Progenitor cell of endocrine pancreas (in vitro differentiated cells): ENCODE measurements around the gene TRIM56. TPM values are rescaled to one million over a fixed set of nuclear protein-coding genes. Genes with fewer than 3 reads are reported as not detected.
"Not testable (repeated sequence)": the region's sequence is repeated elsewhere in the genome, so short reads cannot be mapped to it uniquely, and the experiment has no call there.

ENCODE experiments used
- DNase-seq: peaks from one replicate; pipeline ENCODE4 v3.0.0; 2021; ENCODE audit warnings: low spot score; ENCODE audit not compliant: unreplicated experiment
- H3K27ac Mint-ChIP-seq: 2 replicates; pipeline ENCODE4 v1.8.0; 2021; ENCODE audit warnings: mild to moderate bottlenecking, moderate library complexity, mixed read lengths
- H3K27me3 Mint-ChIP-seq: 2 replicates; pipeline ENCODE4 v1.8.0; 2021; ENCODE audit warnings: mixed read lengths
- H3K36me3 Mint-ChIP-seq: 2 replicates; pipeline ENCODE4 v1.8.0; 2022; ENCODE audit warnings: mixed read lengths; ENCODE audit not compliant: insufficient read depth
- H3K4me1 Mint-ChIP-seq: 2 replicates; pipeline ENCODE4 v1.8.0; 2021; ENCODE audit warnings: low read depth, mixed read lengths
- H3K4me3 Mint-ChIP-seq: 2 replicates; pipeline ENCODE4 v1.8.0; 2021; ENCODE audit warnings: low read depth, mild to moderate bottlenecking, moderate library complexity, mixed read lengths
- H3K9me3 Mint-ChIP-seq: 2 replicates; pipeline ENCODE4 v1.8.0; 2021; ENCODE audit warnings: low read depth, mixed read lengths
- long read RNA-seq: library from polyadenylated mRNA; unstranded; transcript quantifications from one replicate; pipeline ENCODE4 v2.0.0, GENCODE V29; 2020
- total RNA-seq: library from RNA; stranded (reverse); gene quantifications from 2 replicates; pipeline ENCODE4 v1.2.1, GENCODE V29; 2021
- TF ChIP-seq, protein P1 (sequence below): fragments of 200-600 bp; sonication (generic); IDR thresholded peaks from one replicate; pipeline ENCODE4 v1.5.0; 2021; ENCODE audit warnings: antibody characterized with exemption, mild to moderate bottlenecking; ENCODE audit not compliant: unreplicated experiment

The TRIM56 gene, protein sequence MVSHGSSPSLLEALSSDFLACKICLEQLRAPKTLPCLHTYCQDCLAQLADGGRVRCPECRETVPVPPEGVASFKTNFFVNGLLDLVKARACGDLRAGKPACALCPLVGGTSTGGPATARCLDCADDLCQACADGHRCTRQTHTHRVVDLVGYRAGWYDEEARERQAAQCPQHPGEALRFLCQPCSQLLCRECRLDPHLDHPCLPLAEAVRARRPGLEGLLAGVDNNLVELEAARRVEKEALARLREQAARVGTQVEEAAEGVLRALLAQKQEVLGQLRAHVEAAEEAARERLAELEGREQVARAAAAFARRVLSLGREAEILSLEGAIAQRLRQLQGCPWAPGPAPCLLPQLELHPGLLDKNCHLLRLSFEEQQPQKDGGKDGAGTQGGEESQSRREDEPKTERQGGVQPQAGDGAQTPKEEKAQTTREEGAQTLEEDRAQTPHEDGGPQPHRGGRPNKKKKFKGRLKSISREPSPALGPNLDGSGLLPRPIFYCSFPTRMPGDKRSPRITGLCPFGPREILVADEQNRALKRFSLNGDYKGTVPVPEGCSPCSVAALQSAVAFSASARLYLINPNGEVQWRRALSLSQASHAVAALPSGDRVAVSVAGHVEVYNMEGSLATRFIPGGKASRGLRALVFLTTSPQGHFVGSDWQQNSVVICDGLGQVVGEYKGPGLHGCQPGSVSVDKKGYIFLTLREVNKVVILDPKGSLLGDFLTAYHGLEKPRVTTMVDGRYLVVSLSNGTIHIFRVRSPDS
- total RNA-seq = 19.3 and 22.0 TPM in 2 replicates
- long read RNA-seq, partial matches to known transcripts = 0 of 8 reads
- long read RNA-seq, other reads (novel, unspliced or antisense) = 8 of 8 reads

DNA sequence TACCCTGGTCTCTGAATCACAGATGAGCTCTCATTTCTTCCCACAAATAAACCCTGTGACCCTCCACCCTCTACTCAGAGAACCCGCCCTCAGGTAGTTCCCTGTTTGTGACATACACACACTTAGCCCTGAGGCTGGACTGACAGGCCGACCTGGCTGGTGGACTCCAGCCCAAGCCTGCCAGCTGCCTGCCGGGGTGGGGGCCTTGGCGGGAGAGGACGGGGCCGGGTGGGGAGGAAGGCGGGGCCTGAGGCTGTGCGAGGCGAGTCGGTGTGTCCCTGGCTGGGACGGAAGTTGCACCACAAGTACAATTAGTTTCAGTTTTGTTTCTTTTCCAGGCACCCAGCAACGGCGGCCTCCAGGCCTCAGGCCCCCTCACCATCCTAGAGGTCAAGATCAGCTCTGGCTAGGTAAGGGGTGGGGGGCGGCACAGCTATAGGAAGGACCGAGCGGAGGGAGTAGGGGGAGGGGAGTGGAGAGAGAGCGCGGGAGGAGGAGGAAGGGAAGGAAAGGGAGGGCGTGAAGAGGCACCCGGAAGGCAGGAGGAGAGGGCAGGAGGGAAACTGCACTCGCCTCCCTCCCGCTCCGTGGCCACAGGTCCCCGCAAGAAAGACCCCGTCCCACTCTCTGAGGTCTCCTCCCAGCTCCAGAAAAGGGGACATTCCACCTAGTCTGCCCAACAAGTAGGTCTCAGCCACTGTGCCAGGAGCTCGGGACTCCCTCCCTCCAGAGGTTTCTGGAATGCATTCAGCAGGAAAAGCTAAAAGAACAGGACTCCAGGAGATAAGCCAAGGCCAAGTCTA lies at the start of gene TRIM56:
Gene TRIM56 (plus strand): TSS at position 320 of the 803 bp plus-strand sequence. CDS start 1,832 bp downstream, outside the sequence.
- Mint-ChIP-seq H3K4me3 (peak within 1 kb of the TSS; percentile 86), H3K9me3 (no peaks in the 10 kb centered on the region), H3K27me3 (no peaks in the 10 kb centered on the region), H3K36me3 (peaks cover 8% of the 10 kb centered on the region), H3K27ac (peak within 1 kb of the TSS; percentile 89), H3K4me1 (peaks cover 5% of the 10 kb centered on the region)
- TF ChIP-seq, protein P1, sequence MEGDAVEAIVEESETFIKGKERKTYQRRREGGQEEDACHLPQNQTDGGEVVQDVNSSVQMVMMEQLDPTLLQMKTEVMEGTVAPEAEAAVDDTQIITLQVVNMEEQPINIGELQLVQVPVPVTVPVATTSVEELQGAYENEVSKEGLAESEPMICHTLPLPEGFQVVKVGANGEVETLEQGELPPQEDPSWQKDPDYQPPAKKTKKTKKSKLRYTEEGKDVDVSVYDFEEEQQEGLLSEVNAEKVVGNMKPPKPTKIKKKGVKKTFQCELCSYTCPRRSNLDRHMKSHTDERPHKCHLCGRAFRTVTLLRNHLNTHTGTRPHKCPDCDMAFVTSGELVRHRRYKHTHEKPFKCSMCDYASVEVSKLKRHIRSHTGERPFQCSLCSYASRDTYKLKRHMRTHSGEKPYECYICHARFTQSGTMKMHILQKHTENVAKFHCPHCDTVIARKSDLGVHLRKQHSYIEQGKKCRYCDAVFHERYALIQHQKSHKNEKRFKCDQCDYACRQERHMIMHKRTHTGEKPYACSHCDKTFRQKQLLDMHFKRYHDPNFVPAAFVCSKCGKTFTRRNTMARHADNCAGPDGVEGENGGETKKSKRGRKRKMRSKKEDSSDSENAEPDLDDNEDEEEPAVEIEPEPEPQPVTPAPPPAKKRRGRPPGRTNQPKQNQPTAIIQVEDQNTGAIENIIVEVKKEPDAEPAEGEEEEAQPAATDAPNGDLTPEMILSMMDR = no peak
- DNase-seq = peak; percentile 61

DNA sequence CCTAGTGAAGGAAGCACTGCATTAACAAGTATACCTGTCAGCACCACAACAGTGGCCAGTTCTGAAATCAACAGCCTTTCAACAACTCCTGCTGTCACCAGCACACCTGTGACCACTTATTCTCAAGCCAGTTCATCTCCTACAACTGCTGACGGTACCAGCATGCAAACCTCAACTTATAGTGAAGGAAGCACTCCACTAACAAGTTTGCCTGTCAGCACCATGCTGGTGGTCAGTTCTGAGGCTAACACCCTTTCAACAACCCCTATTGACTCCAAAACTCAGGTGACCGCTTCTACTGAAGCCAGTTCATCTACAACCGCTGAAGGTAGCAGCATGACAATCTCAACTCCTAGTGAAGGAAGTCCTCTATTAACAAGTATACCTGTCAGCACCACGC lies 49.3 kb upstream of the TRIM56 start:
- H3K27me3 Mint-ChIP-seq = no peaks in the 10 kb centered on the region
- H3K36me3 Mint-ChIP-seq = no peaks in the 10 kb centered on the region

DNA sequence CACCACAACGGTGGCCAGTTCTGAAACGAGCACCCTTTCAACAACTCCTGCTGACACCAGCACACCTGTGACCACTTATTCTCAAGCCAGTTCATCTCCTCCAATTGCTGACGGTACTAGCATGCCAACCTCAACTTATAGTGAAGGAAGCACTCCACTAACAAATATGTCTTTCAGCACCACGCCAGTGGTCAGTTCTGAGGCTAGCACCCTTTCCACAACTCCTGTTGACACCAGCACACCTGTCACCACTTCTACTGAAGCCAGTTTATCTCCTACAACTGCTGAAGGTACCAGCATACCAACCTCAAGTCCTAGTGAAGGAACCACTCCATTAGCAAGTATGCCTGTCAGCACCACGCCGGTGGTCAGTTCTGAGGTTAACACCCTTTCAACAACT lies 44.0 kb upstream of the TRIM56 start:
- not testable (repeated sequence) for H3K9me3 Mint-ChIP-seq, DNase-seq, H3K36me3 Mint-ChIP-seq, H3K4me1 Mint-ChIP-seq, H3K27ac Mint-ChIP-seq, H3K4me3 Mint-ChIP-seq, H3K27me3 Mint-ChIP-seq

More for the DNA sequence above, 49.3 kb upstream of the TRIM56 start:
- TF ChIP-seq, protein P1 = no peak
- DNase-seq = no peak
- H3K4me1 Mint-ChIP-seq = no peaks in the 10 kb centered on the region
- H3K27ac Mint-ChIP-seq = no peak overlapping the region
- no peak overlapping the region for H3K4me3 Mint-ChIP-seq
- H3K9me3 Mint-ChIP-seq = no peaks in the 10 kb centered on the region

DNA sequence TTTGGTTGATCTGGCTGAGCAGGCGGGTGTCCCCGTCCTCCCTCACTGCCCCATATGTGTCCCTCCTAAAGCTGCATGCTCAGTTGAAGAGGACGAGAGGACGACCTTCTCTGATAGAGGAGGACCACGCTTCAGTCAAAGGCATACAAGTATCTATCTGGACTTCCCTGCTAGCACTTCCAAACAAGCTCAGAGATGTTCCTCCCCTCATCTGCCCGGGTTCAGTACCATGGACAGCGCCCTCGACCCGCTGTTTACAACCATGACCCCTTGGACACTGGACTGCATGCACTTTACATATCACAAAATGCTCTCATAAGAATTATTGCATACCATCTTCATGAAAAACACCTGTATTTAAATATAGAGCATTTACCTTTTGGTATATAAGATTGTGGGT lies 26.9 kb upstream of the TRIM56 start:
- DNase-seq = peak; percentile 83
- H3K4me1 Mint-ChIP-seq = no peaks in the 10 kb centered on the region
- TF ChIP-seq, protein P1 = no peak
- no peaks in the 10 kb centered on the region for H3K36me3 Mint-ChIP-seq
- no peaks in the 10 kb centered on the region for H3K9me3 Mint-ChIP-seq
- peaks cover 63% of the 10 kb centered on the region for H3K27me3 Mint-ChIP-seq
- no peak overlapping the region for H3K4me3 Mint-ChIP-seq
- H3K27ac Mint-ChIP-seq = peak overlapping the region; percentile 34

DNA sequence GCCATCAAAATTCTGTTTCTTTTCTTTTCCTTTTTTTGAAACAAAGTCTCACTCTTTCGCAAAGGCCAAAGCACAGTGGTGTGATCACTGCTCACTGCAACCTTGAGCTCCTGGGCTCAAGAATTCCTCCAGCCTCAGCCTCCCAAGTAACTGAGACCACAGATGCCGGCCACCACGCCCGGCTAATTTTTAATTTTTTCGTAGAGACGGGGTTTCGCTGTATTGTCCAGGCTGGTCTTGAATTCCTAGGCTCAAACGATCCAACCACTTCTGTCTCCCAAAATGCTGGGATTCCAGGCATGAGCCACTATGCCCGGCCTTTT lies 25.7 kb upstream of the TRIM56 start:
- H3K27me3 Mint-ChIP-seq = peaks cover 67% of the 10 kb centered on the region
- no peak overlapping the region for H3K27ac Mint-ChIP-seq
- H3K4me1 Mint-ChIP-seq = no peaks in the 10 kb centered on the region
- H3K4me3 Mint-ChIP-seq = no peak overlapping the region
- no peaks in the 10 kb centered on the region for H3K36me3 Mint-ChIP-seq
- H3K9me3 Mint-ChIP-seq = no peaks in the 10 kb centered on the region
- TF ChIP-seq, protein P1 = no peak
- no peak for DNase-seq
